Body of pancreas (tissue), 4 donors: ENCODE results near the gene DIP2B. TPM values are rescaled to one million over a fixed set of nuclear protein-coding genes. Genes with fewer than 3 reads are reported as not detected.

Experiments
- ATAC-seq: fragments of 150-250 bp; one replicate; pipeline ENCODE4 v1.9.1; 2016
- DNase-seq, 4 donors: peaks; one replicate each; pipeline ENCODE4 v3.0.0-alpha.2; 2019
- H3K27ac ChIP-seq, 4 donors: fragments of 200-600 bp; sonication (generic); 1 replicate in 3 of 4; 2 replicates in 1 of 4; pipeline versions ENCODE4 v1.5.1 to v1.6.1; 2016 to 2019; ENCODE audit warnings: mild to moderate bottlenecking in 1 of 4, mixed read lengths in 1 of 4, moderate library complexity in 1 of 4
- H3K27me3 ChIP-seq, 2 donors: fragments of 200-600 bp; sonication (generic); one replicate each; pipeline ENCODE4 v1.6.0; 2016; ENCODE audit warnings: mild to moderate bottlenecking in 1 of 2
- H3K36me3 ChIP-seq, 2 donors: fragments of 200-600 bp; sonication (generic); replicated peaks in 1 of 2; 2 replicates each; pipeline ENCODE4 v1.5.1; 2016; ENCODE audit warnings: low read depth in 2 of 2; ENCODE audit not compliant: insufficient read depth in 1 of 2
- H3K4me1 ChIP-seq: fragments of 200-600 bp; sonication (generic); one replicate; pipeline ENCODE4 v1.6.0; 2016
- H3K4me3 ChIP-seq, 2 donors: fragments of 200-600 bp; sonication (generic); 1 replicate in 1 of 2; 2 replicates in 1 of 2; pipeline ENCODE4 v1.5.1; 2016 to 2019
- H3K9me3 ChIP-seq, 3 donors: fragments of 200-600 bp; sonication (generic); 1 replicate in 2 of 3; 2 replicates in 1 of 3; pipeline ENCODE4 v1.5.1; 2016
- CTCF ChIP-seq, 7 experiments: fragments of 450-650 bp in 4 of 7; fragments of 200-600 bp in 3 of 7; sonication (generic) in 3 of 7; IDR thresholded peaks; one replicate each; pipeline ENCODE4 v1.5.1; 2016 to 2019; ENCODE audit warnings: antibody characterized with exemption in 7 of 7
- POLR2A ChIP-seq, 3 donors: fragments of 450-650 bp; IDR thresholded peaks; one replicate each; pipeline ENCODE4 v1.6.1; 2016; ENCODE audit warnings: antibody characterized with exemption in 3 of 3, mild to moderate bottlenecking in 2 of 3
- WGBS, 2 donors: methylation state at CpG; one replicate each; pipeline ENCODE4 v1.1.5; 2017; 5-methylcytosine and 5-hydroxymethylcytosine counted together
- intact Hi-C: fragments of 100-400 bp; cut with DNase I; formaldehyde crosslinking; loops from one replicate; pipeline ENCODE4 v1.15.1; 2023
- total RNA-seq, 2 donors: library from RNA; depleted of rRNA; stranded (reverse); fragments of >200 nt; gene quantifications; one replicate each; pipeline ENCODE4 v1.1.0, GENCODE V29; 2016

Gene DIP2B
- total RNA-seq, 2 donors from 2014 or later, result 15.8 to 28.7 TPM

GRCh38 chr12:50508970-50509663 lies 4.3 kb downstream of the DIP2B start:
- intact Hi-C loops, result no loop called here
- Histone ChIP-seq H3K36me3 (no peaks in the 10 kb centered on the region), H3K27ac (peak overlapping the region in 1 of 4 donors; percentile 3), H3K27me3 (no peaks in the 10 kb centered on the region), H3K9me3 (no peaks in the 10 kb centered on the region), H3K4me1 (peaks cover 58% of the 10 kb centered on the region), H3K4me3 (no peak overlapping the region)
- no peak for TF ChIP-seq POLR2A (IDR thresholded peaks at IDR 0.05)
- no peak for TF ChIP-seq CTCF (IDR thresholded peaks at IDR 0.05)
- DNase-seq (no peak), ATAC-seq (no peak)
- WGBS, 2 donors, result 41 to 56% methylated on average over 7 of the region's 7 CpGs

GRCh38 chr12:50514526-50515276 lies 9.9 kb downstream of the DIP2B start:
- Histone ChIP-seq H3K27ac (no peak overlapping the region), H3K27me3 (no peaks in the 10 kb centered on the region), H3K4me3 (no peak overlapping the region), H3K4me1 (peaks cover 43% of the 10 kb centered on the region), H3K9me3 (no peaks in the 10 kb centered on the region), H3K36me3 (no peaks in the 10 kb centered on the region)
- ATAC-seq (no peak), DNase-seq (no peak)
- no peak for TF ChIP-seq CTCF (IDR thresholded peaks at IDR 0.05)
- no peak for TF ChIP-seq POLR2A (IDR thresholded peaks at IDR 0.05)
- WGBS, 2 donors, result 78 to 83% methylated on average over 4 of the region's 4 CpGs
- intact Hi-C loops, result no loop called here

GRCh38 chr12:50515587-50515986 lies 10.8 kb downstream of the DIP2B start:
- intact Hi-C loops, result no loop called here
- no peak overlapping the region for H3K4me3 ChIP-seq
- no peaks in the 10 kb centered on the region for H3K27me3 ChIP-seq
- ATAC-seq (no peak), DNase-seq (no peak)
- H3K27ac ChIP-seq, result no peak overlapping the region
- WGBS, 2 donors, result 47 to 65% methylated on average over 2 of the region's 2 CpGs
- H3K36me3 ChIP-seq, result no peaks in the 10 kb centered on the region
- no peak for TF ChIP-seq CTCF (IDR thresholded peaks at IDR 0.05)
- TF ChIP-seq POLR2A (IDR thresholded peaks at IDR 0.05), result no peak
- peaks cover 35% of the 10 kb centered on the region for H3K4me1 ChIP-seq
- no peaks in the 10 kb centered on the region for H3K9me3 ChIP-seq

GRCh38 chr12:50517421-50518048 lies 12.8 kb downstream of the DIP2B start:
- TF ChIP-seq CTCF (IDR thresholded peaks at IDR 0.05), result no peak
- TF ChIP-seq POLR2A (IDR thresholded peaks at IDR 0.05), result no peak
- intact Hi-C loops, result no loop called here
- peak overlapping the region in 2 of 4 donors; percentile 48 to 71 for H3K27ac ChIP-seq
- H3K9me3 ChIP-seq, result no peaks in the 10 kb centered on the region
- DNase-seq, result no peak
- 46 to 51% methylated on average over 3 of the region's 3 CpGs for WGBS, 2 donors
- H3K4me3 ChIP-seq, result no peak overlapping the region
- H3K4me1 ChIP-seq, result peaks cover 41% of the 10 kb centered on the region
- no peaks in the 10 kb centered on the region for H3K36me3 ChIP-seq
- H3K27me3 ChIP-seq, result no peaks in the 10 kb centered on the region
- no peak for ATAC-seq
